Activated T-cell treated with anti-CD3 and anti-CD28 coated beads for 1 hour (primary cell): ENCODE data around the gene SPARC.
"Not testable (repeated sequence)": the region's sequence is repeated elsewhere in the genome, so short reads cannot be mapped to it uniquely, and the experiment has no call there.

Experiments used
- DNase-seq: peaks from one replicate; pipeline ENCODE4 v3.0.0-alpha.2; 2020; ENCODE audit warnings: low read depth

Gene SPARC, protein sequence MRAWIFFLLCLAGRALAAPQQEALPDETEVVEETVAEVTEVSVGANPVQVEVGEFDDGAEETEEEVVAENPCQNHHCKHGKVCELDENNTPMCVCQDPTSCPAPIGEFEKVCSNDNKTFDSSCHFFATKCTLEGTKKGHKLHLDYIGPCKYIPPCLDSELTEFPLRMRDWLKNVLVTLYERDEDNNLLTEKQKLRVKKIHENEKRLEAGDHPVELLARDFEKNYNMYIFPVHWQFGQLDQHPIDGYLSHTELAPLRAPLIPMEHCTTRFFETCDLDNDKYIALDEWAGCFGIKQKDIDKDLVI

DNA sequence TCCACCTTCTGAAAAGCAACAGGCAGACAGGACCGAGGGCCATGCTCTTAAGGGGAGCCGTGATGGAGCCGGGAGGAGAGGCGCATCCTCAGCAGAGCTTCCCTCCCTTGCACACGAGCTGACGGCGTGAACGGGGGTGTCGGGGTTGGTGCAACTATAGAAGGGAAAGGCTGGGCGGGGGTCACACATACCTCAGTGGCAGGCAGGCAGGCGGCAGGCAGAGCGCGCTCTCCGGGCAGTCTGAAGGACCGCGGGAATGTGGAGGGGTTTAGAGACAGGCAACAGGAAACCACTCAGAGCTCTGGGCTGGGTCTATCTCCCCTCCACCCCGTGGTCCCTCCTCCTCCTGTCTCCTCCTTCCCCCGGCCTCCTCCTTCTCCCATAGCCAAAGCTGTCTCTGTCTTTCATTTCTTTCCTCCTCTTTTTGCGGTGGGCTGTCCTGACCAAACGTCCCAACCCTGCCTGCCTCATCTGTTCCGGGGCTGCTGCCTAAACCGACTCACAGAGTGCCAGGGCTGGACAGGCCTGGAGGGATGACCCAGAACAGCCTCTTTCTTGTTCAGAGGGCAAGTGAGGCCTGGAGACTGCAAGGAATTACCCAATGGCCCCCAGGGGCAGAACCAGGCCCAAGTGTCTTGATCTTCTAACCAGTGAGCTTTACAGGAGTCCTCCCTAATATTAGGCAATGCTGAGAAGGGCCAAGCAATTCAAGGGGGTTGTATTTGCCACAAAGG lies at the start of gene SPARC:
SPARC (minus strand) TSS at position 242 of the 734 bp plus-strand sequence. CDS start 10,727 bp downstream, outside the sequence.
- DNase-seq: no peak

DNA sequence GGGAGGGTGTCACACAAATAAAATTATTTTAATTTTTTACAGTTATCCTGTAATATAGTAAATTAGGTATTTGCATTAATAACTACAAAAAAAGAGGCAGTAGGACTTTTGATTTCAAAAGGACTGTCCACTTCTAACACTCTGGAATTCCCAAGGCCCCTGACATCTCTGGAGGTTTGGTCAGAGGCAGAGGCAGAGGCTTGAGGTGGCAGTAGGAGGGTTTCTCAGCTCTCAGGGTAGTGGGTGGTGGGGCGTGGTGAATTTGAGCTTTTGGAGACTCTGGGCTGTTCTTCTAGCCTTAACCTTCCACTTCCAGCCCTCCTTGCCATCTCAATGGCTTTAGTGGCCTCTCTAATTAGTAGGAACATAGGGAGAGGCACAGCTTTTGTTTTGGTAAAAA lies 48.9 kb upstream of the SPARC start:
- no peak for DNase-seq

DNA sequence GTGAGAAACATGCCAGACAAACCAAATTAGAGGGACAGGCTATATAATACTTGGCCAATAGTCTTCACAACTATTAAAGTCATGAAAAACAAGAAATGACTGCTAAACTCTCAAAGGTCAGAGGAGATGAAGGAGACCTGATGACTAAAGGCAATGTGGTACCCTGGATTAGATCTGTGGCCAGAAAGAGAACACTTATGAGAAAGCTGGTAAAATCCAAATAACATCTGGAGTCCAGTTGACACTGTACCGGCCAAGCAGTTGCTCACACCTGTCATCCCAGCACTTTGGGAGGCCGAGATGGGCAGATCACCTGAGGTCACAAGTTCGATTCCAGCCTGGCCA lies 47.3 kb upstream of the SPARC start:
- no peak for DNase-seq

DNA sequence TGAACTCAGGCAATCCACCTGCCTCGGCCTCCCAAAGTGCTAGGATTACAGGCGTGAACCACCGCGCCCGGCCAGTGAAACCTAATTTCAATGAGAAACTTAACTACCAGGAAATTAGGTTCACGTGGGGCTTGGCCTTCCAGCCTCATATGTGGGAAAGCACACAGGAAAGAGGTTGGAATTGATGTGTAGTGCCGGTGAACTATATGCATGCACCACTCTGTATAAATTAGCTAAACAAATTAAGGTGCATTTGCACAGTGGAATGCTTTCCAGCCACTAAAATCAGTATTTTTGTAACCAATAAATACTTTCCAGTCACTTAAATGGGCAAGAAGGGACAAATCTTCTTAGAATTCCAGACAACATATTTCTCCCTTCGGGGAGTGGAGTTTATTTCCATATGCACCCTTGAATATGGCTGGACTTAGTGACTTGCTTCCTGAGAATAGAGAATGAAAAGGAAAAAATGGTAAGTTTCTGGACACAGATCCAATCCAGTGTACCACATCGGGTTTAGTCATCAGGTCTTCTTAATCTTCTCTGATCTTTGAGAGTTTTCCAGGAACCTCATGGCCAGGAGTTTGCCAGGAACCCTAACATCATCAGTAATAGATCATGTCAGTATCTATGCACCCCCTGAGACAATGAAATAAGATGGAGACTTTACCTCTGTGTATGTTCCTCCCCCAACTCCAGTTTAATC lies 46.8 kb upstream of the SPARC start:
- no peak for DNase-seq

DNA sequence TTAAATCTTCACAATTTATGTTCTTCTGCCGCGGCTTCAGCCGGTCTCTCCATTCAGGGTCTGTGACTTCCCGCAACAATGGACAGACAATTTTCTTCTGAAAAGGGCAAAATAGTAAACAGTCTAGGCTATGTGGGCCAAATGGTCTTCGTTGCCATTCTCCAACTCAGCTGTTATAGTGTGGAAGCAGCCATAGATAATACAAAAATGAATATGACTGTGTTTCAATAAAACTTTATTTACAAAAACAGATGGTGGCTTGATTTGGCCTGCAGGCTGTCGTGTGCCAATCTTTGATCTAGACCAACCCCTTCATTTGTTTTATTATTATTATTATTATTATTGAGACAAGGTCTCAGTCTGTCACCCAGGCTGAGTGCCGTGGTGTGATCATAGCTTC lies 43.7 kb upstream of the SPARC start:
- DNase-seq: no peak

DNA sequence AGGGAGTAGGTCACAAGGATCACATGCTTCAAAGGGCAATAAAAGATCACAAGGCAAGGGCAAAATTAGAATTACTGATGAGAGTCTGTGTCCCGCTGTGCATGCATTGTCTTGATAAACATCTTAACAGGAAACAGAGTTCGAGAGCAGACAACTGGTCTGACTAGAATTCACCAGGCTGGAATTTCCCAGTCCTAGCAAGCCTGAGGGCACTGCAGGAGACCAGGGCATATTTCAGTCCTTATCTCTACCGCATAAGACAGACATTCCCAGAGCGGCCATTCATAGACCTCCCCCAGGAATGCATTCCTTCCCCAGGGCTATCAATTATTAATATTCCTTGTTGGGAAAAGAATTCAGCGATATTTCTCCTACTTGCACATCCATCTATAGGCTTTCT lies 42.9 kb upstream of the SPARC start:
- not testable (repeated sequence) for DNase-seq

DNA sequence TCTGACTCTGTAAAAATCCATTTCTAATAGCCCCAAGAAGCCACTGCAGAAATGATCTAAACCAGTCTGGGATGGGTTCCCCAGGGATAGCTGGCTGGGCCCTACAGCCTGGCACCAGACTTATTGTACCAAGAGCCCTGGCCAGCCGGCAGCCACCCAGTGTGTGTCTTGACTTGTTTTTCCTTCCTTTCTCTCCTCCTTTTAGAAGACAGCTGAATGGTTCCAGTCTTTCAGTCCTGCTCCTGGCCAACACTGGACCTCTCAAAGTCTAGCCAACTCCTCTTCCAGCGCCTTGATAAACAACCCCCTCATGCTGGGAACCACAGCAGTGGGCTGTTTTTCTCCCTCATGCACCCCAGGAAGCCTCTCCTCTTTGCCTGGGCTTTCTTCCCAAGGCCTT lies 37.6 kb upstream of the SPARC start:
- DNase-seq: no peak

DNA sequence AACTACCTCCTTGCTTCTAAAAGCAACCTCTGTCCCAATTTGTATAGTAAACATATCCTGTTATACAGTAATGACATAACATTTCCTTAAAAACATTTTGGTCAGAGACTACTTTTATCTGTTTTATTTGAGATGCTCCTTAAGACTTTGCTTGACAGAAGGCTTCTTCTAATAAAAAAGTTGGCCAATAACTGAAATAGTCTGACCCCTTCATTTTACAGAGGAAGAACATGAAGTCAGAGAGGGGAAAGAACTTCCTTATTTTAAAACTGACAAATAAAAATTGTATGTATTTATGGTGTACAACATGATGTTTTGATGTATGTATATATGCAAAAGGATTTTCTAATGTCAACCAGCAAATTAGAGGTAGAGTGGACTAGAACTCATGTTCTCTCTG lies 35.8 kb upstream of the SPARC start:
- DNase-seq: no peak

DNA sequence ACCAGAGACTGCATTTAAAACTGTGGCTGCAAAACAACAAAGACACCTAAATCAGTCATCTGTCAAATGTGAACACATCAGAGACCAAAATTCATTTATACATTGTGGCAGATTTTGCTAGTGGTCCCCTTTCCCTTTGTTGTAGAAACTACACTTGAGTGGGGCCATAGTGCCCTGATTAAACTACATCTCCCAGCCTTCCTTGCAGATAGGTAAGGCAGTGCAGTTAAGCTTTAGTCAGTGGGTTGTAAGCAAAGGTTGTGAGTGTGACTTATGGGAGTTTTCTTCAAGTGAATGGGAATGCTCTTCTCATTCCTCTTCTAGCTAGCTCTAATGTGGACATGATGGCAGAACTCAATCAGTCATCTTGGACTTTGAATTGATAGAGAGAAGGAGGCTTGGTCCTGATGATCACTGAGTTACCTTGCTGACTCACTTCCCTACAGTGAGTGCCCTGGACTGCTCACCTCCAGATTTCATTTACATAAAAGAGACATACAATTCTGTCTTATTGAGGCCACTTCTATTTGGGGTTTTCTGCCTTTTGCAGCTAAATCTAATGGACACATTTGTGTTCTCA lies 35.2 kb upstream of the SPARC start:
- DNase-seq: no peak

DNA sequence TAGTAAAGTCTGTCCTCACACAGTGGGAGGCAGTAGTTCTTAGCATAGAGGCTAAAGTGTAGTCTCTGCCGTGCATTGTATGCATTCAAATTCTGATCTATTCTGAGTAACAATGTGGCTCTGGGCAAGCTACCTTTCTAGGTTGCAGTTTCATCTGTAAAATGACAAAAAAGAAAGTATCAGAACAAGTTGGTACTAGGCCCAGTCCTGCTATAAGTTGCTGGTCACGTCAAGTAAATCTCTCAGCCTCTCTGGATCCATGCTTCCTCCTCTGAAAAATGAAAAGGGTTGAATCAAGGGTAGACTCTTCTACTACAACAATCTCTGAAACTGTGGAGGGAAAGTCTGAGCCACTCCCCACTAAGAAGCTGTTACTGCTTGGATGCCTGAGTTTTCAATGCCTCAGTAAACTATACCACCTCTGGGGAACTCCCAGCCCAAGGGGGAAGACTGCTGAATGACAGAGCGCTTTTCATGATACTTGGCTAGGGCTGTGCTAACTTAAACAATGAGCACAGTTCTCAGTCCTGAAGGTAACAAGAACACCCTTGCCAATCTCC lies 34.5 kb upstream of the SPARC start:
- no peak for DNase-seq

DNA sequence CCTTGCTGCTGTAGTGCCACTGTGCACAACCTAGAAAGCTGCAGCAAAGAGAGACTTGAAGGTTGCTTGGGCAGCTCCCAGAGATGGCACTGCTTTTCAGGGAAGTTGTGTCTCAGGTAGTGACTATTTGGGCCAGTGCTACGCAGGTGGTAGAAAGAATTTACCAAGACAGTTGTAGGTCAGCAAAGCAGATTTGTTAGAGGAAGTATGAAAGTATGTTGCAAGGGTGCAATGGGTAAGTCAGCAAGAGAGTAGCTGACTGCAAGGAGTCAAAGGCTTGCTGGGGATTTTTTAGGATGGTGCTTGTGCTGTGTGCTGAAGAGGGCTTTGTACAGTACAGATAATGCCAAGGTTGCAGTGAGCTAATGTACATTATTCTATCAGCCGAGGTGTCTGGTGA lies 33.5 kb upstream of the SPARC start:
- no peak for DNase-seq

DNA sequence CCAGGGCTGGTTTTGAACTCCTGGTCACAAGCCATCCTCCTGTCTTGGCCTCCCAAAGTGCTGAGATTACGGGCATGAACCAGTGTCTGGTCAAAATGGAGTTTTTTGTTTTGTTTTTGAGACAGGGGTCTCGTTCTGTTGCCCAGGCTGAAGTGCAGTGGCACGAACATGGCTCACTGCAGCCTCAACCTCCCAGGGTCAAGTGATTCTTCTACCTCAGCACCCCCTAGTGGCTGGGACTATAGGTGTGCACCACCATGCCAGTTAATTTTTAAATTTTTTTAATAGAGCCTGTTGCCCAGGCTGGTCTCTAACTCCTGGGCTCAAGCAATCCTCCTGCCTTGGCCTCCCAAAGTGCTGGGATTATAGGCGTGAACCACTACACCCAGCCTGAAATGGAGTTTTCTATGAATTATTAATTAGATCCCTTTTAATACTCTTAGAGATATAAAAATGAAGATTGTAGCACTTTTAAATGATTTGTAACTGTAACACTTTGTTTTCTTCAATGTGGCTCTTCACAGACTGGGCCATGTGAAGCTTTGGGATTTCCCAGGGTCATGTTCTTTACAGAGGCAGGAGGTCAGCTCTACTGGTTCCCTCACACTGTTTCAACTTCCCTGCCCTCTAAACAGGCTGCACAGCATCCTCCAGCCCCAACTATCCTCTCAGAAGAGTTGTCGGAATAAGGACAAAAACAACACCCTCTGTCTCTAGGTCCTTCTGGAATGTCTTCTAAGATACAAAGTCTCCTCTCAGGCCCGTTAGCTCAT lies 32.7 kb upstream of the SPARC start:
- DNase-seq: no peak

DNA sequence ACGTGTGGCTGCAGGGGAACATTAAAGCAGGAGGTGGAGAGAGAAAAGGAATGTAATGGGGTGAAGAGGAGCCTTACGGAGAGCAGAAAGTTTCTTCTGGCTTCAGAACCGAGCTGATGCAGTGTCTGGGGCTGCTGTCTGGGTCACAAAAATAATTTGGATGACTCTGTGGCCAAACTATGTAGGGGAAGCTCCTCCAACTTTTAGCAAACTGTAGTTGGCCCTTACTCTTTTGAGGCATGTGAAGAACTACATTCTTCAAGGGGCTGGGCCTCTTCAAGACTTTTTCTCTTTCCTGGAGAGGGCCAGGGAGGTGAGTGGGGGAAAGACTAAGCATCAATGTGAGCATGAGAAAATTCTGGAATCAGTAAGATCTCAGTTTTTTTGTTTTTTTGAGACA lies 31.9 kb upstream of the SPARC start:
- DNase-seq: no peak

DNA sequence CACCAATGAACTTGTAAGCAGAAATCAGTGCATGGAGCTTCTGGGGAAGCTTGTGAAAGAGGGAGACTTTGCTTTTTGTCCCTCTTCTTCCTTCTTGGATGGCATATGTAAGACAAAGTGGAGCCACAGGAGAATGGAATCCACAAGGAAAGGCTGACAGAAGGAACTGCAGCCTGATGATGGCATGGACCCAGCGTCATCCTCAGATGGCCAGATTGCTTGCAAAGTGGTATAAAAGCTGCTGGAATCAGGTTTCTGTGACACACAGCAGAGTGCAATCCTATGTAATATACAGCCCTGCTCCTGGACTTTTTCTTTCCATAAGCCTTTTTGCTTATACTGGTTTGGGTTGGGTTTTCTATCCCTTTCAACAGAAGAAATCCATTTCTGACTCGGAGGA lies 31.4 kb upstream of the SPARC start:
- no peak for DNase-seq

DNA sequence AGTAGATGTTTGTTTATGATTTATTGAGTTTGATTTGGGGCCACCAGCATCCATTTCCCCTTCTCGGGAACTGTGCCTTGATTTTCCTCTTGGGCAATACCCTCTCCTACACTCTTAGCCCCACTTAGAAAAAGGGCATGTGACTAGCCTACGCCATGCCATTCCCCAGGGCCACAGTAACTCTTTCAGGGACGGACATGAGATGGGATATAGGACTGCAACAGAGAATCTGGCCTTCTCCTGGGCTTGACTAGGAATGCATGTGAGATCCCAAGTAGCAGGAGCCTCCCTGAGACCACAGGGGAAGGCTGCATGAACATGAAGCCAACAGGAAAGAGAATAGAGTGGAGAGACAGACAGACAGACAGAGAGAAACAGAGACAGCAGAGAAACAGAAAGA lies 30.7 kb upstream of the SPARC start:
- no peak for DNase-seq

DNA sequence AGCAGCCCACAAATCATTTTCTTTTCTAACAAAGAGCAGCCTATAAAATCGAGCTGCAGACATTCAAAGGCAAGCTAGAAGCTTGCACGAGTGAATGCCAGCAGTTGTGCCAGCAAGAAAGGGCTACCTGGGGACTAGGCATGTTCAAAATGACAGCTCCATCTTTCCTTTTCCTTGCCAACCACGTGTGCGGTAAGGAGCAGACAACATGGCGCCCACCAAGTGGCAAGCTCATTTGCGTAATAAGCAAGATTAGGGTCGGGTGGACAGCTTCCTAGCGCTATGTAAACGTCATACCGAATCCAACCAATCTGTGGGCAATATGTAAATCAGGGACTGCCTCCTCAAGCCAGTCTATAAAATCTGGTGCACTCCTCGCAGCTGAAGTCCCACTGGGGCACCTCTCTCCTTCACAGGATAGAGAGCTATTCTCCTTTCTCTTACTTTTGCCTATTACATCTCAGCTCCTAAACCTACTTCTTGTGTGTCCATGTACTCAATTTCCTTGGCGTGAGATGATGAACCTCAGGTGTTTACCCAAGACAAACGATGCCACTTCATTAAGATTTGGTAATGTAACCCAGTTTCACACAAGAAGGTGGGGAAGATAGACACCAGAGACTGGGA lies 22.5 kb upstream of the SPARC start:
- no peak for DNase-seq

DNA sequence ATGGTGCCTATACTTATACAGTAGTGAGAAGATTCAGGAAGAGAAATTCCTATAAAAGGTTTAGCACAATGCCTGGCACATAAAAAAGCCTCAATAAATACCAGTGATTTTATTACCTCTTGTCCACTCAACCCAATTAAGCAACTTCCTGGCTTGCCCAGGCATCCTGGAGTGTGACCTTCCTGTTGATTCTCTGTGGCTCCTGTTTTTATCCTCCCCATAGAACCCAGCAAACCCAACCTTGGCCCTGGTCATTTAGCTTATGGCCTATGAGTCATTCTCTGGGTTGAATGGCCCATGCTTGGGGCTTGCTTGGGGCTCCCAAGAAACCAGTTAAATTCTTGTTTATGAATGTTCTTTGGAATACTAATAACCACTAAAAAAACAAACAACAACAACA lies 21.4 kb upstream of the SPARC start:
- no peak for DNase-seq

DNA sequence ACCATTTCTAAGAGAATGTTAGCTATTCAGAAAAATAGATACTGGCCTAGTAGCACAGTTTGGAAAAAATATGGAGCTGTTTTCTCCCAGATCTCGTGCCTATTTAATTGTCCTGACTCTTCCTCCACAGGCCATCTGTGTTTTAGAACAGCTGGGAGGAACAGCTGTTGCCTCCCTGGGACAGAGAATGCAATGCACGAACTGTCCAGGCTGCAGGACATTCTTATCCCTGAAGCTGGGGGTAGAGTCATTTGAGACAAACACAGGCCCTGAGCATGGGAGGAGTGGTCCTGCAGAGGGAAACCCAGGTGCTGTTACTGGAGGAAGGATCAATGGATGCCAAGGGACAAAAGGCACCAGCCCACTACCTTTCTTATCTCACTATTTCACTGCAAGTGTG lies 20.9 kb upstream of the SPARC start:
- no peak for DNase-seq

DNA sequence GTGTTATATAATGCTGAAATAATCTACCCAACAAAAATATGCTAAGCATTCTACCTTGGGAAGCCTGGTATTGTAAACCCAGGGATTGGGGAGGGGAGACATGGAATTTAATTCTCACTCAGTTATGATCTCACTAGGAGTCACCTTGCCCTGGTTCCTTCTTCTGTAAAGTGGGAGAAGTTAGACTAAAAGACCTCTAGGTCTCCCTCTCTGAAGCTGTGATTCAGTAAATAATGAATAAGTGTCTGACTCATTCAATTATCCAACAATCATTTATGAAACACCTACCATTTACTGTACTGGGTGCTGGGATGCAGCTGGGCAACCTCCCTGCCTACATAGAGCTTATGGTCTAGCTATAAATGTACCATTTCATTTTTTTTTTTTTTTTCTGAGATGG lies 20.2 kb upstream of the SPARC start:
- DNase-seq: no peak

DNA sequence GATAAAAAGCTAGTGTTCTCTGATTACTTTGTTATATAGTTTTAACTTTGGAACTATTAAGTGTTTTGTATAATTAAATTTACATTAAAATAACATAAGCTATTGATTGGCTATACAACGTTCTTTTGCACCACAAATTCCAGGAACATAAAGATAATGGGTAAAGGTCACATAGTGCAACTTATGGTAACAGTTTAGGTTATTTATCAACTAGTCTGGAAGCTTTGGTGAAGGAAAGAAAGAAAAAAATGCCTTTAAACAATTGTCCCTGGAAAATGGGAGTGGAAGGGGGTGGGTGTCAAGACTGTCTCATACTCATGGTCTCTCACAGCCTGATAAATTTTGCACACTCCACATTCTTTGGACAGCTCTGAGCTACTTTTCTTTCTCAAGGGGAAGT lies 17.1 kb upstream of the SPARC start:
- DNase-seq: no peak

DNA sequence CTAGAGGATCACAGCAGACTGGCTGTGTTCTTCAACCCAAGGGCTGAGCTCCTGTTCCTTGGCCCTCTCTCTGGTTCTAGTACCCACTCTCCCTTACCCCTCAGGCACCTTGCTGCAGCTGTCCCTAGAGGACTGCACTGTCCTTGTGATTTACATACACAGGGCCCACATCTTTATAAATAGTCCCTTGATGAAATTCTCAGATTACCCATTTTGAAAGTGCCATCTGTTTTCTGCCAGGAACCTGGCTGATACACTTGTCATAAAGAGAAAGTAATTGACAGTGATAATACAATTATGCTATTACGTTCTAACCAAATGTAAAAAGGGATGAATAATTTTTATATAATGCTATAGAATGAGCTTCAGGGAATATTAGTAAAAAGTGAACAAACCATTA lies 16.5 kb upstream of the SPARC start:
- no peak for DNase-seq
